NCI-H524 treated with DMSO at 0.1 percent for 48 hours (cell line): ENCODE results near the gene DARS2.
"Not testable (repeated sequence)": the region's sequence is repeated elsewhere in the genome, so short reads cannot be mapped to it uniquely, and the experiment has no call there.

Experiments used
- DNase-seq: peaks from one replicate; lab custom pipeline; 2025; lab: John Stamatoyannopoulos, UW

Gene DARS2

DNA sequence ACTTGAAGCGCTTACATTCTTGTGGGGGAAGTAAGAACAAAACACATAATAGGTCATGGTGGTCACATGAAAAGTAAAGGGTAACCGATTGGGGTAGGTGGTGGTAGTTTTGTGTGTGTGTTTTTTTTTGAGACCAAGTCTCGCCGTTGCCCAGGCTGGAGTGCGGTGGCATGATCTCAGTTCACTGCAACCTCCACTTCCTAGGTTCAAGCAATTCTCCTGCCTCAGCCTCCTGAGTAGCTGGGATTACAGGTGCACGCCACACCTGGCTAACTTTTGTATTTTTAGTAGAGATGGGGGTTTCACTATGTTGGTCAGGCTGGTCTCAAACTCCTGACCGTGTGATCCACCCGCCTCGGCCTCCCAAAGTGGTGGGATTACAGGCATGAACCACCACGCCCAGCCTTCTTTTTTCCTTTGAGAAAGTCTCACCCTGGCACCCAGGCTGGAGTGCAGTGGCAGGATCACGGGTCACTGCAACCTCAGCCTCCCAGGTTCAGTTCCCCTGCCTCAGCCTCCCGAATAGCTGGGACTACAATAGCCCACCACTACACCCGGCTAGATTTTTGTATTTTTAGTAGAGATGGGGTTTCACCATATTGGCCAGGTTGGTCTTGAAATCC lies 37.8 kb downstream of the DARS2 start:
- not testable (repeated sequence) for DNase-seq

DNA sequence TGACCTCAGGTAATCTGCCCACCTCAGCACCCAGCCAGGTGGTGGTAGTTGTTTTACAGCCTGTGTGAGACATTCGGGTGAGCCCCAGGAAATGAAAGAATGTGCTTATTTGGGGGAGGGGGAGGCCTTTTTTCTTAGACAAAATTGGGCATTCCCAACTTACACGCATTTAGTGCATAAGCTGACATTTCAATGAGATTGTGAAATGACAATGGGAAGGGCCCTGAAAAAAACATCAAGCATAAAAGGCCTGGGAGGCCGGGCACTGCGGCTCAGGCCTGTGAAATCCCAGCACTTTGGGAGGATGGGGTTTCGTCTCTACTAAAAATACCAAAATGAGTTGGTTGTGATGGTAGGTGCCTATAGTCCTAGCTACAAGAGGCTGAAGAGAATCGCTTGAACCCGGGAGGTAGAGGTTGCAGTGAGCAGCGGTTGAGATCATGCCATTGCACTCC lies 38.3 kb downstream of the DARS2 start:
- no peak for DNase-seq

DNA sequence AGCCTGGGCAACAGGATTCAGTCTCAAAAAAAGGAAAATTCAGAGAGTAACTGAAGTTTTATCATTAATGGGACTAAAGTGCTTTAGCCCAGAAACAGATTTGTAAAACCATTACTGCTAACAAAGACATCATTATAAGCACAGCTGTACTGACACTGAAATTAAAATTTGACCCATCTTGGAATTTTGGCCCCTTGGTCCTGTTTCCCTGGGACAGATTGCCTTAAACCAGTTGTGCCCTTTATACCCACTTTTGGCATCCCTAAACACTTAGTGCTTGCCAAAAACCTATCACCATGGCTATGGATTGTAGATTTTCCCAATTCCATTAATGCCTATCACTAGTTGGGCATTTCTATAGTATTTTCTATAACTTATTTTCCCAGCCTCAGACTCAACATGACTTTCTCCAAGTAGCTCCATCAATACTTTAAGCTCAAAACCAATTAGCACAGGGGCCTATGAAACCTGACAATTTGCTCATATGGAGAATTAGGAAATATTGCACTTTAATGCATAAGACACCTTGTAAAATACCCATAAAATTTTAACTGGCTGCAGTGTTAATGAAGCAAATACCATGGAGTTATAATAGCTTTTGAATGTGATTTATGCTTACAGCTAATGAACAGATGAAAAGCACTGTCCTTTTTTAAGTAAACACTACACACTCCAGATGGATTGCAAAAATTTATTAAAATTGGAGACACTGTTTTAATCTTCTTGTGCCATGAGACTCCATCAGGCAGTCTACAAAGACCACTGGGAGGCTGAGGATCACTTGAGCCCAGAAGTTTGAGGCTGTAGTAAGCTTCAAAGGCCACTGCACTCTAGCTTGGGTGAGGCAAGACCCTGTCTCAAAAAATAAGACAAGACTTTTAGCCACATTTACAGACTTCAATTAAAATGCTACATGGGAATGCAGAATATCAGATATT lies 39.0 kb downstream of the DARS2 start:
- no peak for DNase-seq

DNA sequence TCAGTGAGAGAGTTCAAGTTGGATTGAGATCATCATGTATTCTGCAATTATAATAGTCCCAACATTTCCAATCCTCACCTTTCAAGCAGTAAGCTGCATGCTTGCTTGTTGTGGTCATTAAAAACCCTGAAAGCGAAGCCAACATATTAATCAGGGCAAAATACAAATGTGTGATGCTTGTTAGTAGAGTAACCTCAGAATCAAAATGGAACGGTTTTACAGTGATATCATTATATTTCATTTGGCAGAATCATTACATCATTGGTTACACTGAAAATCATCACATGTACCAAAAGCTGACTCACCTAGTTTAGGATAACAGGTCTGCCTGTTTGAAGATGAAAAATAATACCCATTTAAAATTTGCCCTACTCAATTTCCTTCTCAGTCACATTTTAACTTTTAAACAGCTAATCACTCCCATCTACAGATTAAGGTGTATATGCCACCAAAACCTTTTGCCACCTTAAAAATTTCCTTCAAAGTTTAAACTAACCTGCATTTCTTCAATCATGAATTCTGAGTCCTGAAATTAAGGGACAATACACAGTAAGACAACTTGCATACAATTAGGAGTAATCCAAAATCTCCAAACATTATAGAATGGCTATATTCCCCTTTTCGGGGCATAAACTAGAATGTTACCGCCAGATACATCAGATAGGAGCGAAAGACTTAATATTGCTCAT lies 39.9 kb downstream of the DARS2 start:
- DNase-seq = no peak

DNA sequence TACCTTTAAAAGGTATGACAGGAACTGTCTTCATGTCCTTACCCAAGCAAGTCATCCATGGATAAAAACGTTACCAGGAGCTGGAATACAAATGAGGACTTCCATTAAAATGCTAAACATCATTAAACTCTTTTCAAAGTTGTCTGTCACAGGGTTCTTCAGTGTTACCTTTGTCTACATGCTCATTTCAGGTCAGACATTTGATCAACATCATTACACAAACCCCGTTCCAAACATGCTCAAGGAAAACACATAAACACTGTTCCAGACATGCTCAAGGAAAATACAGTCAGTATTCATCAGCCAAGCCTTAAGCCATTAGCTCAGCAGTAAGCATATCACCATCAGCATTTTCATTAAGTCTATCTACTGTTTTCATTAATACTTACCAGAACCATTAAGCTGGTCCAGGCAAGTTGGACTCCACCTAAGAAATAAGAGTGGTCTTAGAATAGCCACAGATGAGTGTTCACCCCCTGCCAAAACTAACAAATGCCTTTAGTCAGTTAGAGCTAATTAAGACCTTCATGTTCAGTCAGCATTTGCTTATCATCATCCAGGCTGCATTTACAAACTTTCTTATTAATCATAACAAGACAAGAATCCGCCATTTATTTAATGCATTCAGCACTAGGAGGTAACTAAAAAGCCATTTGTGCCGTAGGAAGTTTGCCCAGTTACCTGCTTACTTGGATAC lies 41.1 kb downstream of the DARS2 start:
- DNase-seq = no peak

DNA sequence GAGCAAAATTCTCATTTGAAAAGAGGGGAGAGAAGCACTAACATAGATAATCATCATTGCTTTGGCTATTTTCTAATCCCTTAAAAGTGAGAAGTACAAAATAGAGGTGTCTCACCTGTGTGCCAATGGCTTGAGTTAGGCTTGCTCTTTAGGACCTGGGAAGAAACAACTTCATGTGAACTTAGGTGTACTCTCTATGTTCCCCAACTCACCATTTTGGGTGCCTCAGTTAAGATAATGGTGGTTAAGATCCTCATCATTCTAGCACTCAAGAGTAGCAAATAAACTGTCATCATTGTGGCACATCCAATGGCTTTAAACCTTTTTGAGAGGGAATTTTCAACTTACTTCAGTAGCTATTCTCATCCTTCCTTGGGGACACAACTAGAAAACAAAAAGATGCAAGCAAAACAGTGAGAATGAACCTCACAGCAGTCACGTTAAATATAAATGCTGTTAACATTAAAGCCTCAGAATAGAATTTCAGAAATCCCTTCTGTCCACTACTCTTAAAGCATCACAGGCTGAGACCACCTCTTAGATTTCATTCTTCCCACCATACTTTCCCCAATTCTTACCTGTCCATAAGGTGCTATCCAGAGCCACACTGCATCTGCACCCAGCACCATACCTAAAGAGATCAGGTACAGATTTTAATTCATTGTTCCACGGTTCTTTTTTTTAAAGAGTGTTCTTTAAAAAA lies 42.1 kb downstream of the DARS2 start:
- no peak for DNase-seq

DNA sequence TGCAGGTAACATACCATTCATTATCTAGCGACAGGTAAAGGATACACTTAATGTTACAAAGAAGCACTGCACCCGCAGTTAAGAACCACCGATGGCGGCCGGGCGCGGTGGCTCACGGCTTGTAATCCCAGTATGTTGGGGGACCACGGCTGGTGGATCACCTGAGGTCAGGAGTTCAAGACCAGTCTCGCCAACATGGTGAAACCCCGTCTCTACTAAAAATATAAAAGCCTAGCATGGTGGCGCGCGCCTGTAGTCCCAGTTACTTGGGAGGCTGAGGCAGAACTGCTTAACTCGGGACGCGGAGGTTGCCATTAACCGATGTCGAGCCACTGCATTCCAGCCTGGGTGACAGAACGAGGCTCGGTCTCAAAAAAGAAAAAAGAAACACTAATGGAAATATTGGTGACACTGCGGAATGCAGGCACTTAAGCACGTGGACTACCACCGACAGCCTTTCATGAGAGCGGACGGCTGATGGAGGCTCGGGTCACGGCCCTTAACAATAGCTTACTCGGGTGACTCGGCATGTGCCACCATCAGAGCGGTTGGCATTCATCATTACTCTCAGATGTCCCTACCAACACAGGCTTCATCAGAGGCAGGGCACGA lies 42.8 kb downstream of the DARS2 start:
- no peak for DNase-seq

DNA sequence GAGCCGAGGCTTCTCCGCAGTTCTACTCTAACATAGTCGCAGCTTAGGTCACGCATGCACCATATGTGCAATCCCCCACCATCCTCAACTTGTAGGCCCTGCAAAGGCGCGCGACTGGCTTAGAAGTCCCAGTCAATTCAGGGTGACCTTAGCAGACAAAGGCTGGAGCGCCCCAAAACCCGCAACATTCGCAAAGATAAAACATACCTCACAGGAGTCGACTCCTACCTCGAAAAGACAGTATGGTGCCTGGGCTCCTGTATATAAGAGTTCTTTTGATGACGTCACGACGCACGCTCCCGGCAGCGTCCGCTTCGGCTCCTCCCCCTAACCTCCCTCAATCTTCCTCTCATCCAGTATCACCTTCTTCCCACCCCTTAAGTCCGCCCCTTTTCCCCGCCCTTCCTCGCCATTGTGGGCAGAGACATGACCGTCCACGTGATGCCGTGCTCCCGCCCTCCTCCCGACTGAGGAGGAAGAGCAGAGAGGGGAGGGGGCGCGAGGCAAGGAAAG lies 43.3 kb downstream of the DARS2 start, which contains the start of gene GAS5:
Gene GAS5 (minus strand): TSS at position 237 of the 513 bp plus-strand sequence.
- DNase-seq = peak; percentile 89

DNA sequence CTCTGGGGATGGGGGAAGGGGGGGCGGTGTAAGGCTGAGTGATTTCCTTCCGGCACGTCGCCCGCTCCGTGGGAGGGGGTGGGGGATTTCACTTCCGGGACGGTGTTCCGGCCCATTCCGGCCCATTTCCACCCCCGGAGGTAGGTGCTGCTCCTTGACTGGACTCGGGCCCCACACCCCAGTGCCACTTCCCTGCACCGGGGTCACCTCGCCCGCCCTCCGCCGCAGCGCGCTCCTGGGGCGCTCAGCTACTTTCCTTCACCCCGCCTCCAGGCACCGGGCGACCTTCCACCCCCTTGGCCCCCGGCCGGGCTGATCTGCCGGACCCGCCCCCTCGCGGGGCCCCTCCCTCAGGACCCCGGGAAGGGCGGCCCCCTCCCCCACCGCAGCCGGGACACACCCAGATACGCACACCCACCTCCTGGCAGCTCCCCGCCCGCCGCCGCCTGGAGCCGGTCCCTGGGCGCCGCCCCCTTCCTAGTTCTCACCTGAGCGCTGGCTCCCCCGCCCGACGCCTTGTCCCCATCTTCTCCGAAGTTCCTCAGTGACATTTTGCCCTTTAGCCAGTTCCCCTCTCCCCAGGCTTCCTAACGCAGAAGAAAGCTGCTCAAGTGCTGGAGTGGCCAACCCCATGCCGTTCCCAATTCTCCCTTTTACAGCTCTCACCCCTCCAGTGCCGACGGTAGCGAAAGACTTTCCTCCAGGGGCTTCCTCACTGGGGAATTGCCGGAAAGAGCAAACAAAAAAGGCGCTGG lies 44.0 kb downstream of the DARS2 start, which contains the start of gene ZBTB37:
Gene ZBTB37 (plus strand): TSS at position 115 of the 755 bp plus-strand sequence. CDS start 1,846 bp downstream, outside the sequence.
- DNase-seq = peak; percentile 52

DNA sequence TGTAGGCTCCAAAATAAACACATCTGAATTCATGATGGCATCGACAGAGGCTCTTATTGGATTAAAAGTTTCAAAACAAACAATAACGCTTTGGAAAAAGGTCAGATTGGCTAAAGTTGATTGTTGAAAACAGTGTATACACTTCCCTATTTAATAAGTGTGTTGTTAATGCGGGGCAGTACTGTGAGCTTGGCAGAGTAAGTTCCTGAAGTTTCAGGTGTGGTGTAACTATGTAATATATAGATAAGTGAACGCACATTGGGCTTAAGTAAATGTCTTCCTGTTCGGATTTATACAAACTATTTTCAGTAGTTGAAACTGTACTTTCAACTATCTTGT lies 44.5 kb downstream of the DARS2 start:
- no peak for DNase-seq

DNA sequence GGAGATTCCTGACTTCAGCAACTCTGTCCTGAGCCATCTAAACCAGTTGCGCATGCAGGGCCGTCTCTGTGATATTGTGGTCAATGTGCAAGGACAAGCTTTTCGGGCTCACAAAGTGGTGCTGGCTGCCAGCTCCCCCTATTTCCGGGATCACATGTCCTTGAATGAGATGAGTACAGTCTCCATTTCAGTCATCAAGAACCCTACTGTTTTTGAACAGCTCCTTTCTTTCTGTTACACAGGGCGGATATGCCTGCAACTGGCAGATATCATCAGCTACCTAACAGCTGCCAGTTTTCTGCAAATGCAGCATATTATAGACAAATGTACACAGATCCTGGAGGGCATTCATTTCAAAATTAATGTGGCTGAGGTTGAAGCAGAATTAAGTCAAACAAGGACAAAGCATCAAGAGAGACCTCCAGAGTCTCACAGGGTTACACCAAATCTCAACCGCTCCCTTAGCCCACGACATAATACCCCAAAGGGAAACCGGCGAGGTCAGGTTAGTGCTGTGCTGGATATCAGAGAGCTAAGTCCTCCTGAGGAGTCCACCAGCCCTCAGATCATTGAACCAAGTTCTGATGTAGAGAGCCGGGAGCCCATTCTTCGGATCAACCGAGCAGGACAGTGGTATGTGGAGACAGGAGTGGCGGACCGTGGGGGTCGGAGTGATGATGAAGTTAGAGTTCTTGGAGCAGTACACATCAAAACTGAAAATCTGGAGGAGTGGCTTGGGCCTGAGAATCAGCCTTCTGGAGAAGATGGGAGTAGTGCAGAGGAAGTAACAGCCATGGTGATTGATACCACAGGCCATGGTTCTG lies 46.0 kb downstream of the DARS2 start:
- DNase-seq = no peak

DNA sequence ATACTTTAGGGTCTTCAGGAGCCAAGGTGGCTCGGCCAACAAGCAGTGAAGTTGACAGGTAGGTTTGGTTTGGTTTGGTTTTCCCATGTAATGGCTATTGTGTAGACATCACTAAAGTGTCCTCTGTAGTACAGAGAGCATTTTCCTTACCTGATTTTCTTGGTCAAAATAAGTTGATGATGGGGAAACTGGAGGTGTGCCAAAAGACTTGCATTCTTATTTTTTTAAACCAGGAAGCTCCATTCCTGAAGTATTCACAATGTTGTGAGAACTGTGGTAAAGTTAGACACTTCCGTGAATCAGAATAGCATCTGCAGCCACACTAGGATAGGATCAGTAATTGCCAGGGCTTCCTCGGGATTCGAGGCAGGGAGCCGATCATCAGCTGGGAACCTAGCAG lies 46.6 kb downstream of the DARS2 start:
- no peak for DNase-seq

DNA sequence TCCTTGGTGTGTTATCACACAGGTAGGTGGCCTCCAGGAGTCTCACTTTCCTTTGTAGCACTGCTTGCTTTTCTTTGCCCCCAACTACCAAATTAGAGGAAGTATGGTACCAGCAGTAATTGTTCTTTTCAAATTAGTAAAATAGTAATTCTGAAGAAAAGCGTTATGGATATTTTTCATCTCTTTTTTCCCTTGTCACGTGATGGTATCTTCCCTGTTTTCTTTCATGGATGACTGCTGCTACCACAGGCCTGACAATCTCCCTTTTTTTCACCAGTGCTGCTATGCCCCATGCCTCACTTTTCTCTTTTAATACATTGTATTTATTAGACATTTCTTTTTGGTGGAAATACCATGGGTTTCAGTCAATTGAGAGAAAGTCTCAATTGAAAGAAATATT lies 47.0 kb downstream of the DARS2 start:
- DNase-seq = no peak

DNA sequence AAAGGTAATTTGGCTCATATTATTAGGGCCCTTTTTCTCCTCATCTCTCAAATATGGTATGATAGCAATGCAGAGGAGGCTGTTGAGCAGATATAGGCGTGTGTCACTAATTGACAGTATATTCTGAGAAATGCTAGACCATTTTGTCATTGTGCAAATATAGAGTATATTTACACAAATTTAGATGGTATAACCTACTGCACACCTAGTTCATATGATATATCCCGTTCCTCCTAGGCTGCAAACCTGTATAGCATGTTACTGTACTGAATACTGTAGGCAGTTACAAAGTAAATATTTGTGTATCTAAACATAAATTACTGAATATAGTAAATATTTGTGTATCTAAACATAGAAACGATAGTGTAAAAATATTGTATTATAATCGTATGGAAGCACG lies 52.3 kb downstream of the DARS2 start:
- no peak for DNase-seq

DNA sequence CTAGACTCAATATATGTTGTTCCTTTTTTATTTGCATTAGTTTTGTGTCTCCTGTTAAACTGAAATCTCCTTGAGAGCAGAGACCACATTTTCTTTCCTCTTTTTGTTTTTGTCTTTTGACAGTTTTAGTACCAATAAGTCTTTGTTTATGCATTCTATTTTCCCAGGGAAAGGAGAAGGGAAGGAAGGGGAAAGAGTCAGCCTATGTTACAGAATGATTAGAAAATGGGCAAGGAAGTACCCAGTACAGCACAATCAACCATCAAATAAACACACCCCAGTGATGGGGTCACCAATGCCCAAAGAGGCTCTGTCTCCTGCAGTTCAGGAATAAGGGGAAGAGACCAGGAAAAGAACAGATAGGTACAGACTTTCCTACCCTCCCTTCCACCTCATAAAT lies 53.8 kb downstream of the DARS2 start:
- no peak for DNase-seq

DNA sequence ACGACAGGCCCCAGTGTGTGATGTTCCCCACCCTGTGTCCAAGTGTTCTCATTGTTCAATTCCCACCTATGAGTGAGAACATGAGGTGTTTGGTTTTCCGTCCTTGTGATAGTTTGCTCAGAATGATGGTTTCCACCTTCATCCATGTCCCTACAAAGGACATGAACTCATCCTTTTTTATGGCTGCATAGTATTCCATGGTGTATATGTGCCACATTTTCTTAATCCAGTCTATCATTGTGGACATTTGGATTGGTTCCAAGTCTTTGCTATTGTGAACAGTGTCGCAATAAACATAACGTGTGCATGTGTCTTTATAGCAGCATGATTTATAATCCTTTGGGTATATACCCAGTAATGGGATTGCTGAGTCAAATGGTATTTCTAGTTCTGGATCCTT lies 56.6 kb downstream of the DARS2 start:
- not testable (repeated sequence) for DNase-seq

DNA sequence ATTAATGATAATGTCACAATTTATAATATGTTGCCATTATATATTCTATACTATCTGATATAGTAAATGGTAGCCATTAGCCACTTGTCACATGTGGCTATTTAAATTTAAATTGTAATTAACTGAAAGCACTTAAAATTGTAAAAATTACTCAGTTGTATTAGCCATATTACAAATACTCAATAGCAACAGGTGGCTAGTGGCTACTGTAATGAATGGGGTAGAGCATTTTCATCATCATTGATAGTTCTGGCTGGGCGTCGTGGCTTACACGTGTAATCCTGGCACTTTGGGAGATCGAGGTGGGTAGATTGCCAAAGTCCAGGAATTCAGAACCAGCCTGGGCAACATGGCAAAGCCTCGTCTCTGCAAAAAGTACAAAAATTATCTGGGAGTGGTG lies 60.2 kb downstream of the DARS2 start:
- no peak for DNase-seq

DNA sequence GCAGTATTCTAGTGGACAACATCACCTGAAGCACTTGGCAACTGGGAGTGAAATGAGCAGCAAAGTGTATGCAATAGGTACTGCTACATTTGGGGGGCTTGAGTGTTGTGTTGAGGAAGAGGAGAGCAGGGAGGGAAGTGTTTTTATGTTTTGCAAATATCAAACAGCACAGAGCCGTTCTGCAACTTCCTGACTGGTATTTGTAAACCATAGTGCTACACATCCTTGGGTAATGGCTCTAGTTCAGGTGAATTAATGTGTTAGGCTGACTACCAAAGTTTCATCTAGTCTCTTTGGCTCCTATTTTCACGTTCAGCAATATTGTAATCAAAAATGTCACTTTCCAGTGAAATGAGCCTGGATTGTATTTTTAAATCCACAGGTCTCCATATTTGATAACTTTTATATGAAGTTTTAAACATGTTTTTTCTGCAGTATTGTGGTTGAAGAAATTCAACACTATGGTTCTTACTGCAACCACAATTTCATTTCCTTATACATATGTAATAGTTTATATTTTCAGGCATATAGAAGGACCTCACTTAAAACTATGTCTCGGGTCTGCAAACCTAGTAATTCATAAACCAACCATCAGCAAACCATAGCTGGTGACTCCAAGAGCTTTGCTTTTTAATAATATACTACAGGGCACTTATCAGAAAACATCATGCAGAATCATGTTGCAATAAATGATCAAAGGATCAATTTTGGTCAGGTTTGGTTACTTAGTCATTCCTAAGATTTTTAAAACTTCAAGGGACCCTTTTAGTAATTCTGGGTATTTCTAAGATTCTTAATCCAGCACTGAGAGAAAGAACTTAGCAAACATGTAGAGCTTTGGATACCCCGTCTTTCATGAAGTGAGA lies 62.5 kb downstream of the DARS2 start:
- no peak for DNase-seq
